Activated CD4-positive, alpha-beta T cell treated with anti-CD3 and anti-CD28 coated beads for 24 hours (primary cell): ENCODE results near the gene C17orf100.
"Not testable (repeated sequence)": the region's sequence is repeated elsewhere in the genome, so short reads cannot be mapped to it uniquely, and the experiment has no call there.

ENCODE experiments used
- DNase-seq, 2 donors: peaks; one replicate each; pipeline ENCODE4 v3.0.0-alpha.2; 2020; ENCODE audit warnings: low read depth in 2 of 2

Gene C17orf100

DNA sequence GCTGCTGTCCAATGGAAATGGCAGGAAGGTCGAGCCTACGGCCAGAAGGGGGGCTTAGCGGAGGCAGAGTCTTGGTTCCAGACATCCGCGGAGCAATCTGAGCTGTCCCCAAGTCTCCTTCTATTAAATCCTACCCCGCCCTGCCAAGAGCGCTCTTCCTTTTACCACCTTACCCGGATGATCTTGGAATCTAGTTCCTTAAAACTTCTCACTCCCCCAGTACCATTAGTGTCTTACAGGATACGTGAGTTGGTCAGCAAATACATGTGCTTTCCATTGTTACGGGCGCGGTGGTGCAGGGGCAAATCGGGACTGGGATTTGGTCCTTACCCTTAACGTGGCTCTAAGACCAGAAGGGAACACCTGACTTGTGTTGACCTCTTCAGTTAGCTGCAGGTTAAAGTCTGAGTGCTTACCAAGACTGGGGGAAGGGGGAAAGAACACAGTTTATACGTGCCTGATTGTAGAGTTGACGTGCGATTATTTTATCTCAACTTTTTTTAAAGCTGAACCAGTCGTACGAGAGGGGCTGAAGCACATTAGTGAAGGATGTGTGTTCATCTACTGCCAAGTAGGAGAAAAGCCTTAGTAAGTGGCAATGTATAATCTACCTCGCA, 10.2 kb upstream of the C17orf100 start:
- no peak for DNase-seq

DNA sequence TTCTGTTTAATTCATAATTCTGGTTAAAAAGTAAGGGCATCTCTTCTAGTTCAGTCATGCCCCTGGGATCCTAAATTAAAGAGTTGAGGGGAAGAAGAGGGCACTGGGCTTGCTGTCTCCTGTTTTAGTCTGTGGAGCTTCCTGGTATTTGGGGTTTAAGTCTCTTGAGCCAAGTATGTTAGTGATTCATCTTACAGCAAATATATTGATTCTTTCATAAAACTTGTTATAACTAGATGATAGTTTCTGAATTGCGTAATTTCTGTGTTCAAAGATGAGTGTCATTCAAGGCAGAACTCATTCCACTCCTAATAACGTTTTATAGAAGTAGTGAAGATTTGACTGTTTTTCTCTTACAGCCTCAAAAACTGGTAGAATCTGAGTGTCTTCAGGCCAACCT, 9.0 kb upstream of the C17orf100 start:
- DNase-seq = no peak

DNA sequence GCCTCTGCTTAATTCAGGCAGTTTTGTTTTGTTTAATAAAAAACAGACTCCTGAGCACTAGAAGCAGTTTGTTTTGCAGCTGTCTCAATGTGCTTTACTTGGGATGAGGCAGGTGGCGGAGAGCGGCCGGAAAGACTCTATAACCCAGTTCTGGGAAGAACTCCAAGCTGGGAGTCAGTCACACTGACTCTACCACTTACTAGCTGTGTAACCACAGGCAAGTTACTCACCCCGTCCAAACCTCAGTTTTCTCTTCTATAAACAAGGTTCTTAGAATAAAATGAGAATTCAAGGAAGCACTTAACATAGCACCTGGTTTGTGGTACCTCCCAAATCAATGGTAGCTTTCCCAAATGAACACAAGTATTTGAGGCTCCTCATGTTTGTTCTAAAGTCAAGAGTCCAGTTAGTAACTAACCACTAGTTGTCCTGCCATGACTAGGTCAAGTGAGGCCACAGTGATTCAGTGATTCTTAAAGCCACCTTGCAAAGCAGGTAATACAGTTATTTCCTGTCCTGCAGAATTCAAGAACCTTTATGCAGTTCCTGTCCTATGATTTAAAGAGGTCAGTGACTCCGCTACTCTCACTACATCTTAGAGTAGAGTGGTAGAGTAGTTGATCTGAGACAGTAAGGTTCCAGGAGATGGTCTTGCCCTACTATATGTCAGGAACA, 8.0 kb upstream of the C17orf100 start:
- DNase-seq = no peak

DNA sequence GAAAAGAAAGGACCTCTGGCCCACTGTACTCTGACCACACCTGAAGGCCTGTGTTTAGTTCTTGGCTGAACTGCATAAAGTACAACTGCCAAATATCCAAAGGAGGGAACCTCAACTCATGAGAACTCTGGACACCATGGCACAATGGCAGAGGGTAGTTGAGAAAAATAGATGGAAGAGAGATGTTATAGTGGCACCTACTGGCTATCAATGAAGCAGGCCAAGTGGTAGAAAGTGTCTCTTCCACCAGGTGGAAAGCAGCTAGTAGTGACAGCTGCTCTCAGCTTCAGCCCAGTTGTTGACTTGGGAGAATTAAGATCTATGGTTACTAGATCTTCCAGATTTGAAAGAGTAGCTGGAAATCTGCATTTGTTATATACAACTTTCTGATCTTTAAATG, 3.4 kb upstream of the C17orf100 start:
- no peak for DNase-seq

DNA sequence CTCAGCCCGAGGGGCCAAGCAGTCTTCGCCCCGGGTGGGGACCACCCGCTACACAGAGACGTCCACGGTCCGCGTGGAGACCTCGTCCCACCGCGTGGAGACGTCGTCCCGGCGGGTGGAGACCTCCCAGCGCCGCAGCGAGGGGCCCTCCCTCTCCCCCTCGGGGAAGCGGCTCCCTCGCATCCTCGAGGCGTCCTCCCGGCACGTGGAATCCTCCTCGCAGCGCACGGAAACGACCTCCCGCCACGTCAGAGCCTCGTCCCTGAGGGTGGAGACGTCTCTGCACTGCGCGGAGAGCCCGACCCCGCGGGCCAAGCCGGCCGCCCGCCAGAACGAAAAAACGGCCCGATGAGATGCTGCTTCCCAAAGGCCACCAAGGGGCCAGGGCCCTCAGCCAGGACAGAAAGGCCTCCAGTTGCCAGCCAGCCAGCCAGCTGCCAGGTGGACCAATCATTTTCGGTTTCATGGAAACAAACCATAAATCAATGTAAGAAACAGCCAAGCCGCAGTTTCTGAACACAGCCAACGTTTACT, 424 bp downstream of the C17orf100 start:
- no peak for DNase-seq

DNA sequence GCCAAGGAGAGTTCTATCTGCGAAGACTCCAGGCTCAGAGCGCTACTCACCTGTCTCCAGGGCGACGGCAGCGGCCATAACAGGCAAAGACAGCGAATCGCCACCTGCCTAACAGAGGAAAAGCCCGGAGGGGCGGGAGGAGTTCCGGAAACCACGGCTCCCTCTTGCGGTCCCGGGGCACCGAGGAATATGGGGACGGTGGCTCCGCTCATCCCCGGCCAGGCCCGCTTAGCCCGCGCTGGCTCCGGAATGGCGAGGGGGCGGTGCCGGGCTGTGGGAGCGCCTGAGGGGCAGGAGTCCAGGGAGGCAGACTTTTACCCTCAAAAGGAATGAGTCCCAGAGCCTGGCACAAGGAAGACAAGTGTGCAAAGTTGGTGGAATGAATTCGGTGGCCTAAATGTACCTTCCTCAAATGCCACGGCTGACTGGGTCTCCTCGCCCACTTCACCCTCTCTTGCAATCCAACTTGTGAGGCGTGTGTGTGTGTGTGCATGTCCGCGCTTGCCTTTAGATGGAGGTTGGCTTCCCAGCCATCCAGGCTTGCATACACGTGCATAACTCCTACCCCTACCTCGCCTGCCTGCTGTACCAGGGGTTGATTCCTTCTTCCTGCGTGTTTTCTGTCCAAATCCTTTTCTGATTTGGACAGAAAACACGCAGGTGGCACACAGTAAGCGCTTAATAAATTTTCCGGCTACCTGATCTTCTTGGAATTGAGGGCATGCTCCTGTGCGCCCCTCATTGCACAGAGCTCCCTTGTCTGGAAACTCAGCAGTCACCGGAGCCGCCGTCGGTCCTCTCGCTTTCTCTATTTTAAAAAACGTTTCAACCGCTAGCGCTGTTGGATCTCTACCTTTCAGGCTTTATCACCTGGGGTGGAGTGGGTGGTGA, 3.5 kb downstream of the C17orf100 start:
- no peak for DNase-seq

DNA sequence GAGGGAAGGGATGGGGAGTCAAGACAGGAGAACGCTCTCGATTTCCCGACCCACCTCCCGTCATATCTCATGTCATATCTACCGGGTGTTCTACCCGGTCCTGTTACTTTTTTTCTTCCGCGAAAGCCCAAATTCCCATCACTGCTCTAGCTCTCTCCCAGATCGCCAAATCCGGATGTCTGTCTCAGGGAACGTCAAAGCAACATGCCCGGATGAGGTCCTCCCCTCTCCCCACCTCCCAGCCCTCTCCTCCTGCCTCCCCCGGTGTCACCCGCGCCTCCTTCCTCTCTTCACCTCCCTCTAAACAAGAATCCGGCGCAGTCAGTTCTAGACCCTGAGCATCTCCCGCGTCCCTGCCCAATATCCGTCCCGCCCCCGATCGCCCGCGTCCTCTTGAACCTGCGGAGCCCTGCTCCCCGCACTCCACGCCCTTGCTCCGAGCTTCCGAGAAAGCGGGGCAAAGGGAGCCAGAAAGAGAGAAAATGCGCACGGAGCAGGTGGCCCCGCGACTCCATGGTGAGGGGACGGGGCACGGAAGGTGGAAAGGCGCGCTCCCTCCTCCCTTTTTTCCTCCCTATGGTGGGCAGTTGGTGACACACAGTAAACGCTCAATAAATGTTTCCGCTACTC, 4.3 kb downstream of the C17orf100 start:
- DNase-seq = not testable (repeated sequence)

DNA sequence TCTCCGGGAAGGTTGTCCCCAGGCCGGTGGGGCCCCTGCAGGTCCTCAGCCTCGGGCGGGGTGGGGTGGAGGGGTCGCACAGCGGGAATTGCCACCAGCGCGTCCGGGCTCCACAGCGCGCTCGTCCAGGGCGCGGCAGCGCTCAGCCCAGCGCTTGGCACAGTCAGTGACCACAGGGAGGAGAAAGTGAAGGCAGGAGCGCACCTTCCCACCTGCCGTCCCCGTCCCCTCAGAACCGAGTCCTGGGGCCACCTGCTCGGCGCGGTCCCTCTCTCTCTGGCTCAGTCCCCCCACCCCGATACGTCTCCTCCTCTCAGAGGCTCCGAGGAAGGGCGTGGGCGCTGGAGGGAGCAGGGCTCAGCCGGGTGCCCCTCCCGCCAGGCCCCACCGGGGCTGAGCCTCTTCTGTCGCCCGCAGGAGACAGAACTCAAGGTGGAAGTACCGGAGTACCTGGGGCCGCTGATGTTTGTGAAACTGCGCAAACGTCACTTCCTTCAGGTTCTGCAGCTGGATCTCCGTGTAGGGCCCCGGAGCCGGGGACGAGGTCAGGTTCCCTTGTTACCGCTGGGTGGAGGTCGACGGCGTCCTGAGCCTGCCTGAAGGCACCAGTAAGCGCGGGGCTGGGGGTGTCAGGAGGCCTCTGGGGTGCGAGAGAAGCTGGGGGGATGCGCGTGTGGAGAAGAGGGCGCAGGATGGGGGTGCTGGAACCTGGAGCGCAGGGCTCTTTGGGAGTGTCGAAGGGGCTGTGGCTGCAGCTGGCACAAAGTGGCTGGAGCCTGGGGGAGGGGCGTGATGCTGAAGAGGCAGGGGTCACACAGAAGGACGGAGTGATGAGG, 5.5 kb downstream of the C17orf100 start:
- DNase-seq = peak in 1 of 2 donors; percentile 45

DNA sequence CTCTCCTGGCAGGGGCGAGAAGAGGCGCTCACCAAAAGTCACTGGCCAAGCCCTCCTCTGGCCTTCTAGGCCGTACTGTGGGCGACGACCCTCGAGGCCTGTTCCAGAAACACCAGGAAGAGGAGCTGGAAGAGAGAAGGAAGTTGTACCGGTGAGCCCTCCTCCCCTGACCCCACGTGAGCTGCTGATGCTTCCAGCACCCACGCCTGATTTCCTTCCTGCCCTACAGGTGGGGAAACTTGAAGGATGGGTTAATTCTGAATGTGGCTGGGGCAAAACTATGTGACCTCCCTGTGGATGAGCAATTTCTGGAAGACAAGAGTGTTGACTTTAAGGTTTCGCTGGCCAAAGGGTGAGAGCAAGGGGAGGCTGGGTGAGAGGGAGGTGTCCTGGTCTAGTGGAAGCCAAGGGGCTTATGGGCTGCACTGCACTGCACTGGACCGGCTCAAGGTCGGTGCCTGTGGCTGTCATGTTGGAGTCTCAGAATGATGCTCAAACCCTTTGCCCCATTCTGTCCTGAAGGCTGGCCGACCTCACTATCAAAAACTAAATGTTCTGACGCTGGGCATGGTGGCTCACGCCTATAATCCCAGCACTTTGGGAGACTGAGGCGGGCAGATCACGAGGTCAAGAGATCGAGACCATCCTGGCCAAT, 6.2 kb downstream of the C17orf100 start:
- DNase-seq = no peak

DNA sequence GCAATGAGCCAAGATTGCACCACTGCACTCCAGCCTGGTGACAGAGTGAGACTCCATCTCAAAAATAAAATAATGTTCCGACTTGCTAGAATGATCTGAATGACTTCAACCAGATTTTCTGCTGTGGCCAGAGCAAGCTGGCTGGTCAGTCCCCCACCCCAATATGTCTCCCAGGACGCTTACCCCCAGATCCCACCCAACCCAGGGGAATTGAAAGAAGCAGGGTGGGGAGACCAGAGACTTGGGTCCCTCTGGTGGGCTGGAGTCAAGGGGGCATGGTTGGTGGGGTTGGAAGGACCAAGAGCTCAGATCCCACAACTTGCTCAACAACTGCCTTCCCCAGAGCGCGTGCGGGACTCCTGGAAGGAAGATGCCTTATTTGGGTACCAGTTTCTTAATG, 6.8 kb downstream of the C17orf100 start:
- DNase-seq = not testable (repeated sequence)

DNA sequence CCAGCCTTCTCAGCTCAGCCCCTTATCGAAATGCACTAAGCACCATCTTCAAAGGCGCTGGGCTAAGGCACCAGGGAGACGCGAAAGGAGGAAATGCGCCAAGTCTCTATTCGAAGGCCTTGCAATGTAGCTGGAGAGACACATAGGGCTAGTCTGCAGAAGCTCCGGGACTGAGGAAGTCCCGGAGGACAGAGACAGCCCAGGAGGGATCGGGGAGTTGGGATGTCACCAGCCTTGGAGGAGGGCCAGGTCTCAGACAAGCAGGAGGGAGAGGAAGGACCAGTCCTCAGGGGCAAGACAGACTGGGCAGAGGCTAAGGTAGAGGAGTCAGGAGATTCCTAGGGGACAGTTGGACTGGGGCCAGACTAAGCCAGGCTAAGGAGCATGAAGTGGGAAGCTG, 8.5 kb downstream of the C17orf100 start:
- DNase-seq = no peak

DNA sequence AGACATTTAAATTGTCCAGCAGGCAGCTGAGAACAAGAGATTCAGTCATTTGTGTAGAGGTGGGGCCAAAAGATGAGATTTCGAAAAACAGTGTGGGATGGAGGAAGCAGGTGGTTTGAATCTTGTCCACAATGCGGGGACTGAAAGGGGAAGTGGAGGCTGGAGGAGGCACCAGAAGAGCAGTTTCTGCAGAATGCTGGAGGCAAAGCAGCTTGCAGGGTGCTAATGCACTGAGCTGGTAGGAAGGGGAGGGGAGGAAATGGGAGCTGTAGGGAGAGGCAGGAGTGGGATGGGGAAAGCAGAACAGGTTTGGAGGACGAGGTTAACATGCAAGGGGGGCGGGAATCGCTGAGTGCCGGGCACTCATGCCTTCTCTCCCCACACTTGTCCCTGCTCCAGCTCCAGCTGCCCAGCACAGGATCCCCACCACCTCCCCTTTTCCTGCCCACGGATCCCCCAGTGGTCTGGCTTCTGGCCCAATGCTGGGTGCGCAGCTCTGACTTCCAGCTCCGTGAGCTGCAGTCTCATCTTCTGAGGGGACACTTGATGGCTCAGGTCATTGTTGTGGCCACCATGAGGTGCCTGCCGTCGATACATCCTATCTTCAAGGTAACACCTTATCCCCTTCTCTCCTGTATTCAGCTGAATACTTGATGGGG, 9.4 kb downstream of the C17orf100 start:
- no peak for DNase-seq

DNA sequence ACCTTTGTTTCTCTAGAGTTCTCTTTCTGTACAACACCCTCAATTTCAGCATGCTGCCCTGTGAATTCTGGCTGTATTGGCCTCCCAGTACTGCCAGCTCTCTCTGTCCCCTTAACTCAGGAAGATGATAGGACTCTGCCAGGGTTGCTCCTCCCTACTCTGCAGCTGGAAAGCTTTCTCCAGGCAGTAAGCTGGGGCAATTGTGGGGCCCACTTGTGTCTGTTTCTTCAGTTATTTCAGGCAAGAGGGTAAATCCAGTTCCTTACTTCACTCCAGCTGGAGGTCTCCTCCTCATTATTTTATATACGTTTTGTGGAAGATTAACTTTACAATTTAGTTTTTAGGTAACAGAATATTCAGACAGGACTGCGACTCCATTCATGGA, 9.9 kb downstream of the C17orf100 start:
- DNase-seq = no peak

DNA sequence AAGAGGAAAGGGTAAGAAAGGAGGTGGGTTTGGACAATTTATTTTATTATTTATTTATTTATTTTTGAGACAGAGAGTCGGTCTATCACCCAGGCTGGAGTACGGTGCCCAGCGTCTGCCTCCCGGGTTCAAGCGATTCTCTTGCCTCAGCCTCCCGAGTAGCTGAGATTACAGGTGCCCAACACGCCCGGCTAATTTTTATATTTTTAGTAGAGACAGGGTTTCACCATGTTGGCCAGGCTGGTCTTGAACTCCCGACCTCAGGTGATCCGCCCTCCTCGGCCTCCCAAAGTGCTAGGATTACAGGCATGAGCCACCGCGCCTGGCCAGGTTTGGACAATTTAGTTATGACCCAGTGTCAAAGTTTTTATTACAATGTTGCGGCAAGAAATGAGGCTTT, 11.6 kb downstream of the C17orf100 start:
- not testable (repeated sequence) for DNase-seq

DNA sequence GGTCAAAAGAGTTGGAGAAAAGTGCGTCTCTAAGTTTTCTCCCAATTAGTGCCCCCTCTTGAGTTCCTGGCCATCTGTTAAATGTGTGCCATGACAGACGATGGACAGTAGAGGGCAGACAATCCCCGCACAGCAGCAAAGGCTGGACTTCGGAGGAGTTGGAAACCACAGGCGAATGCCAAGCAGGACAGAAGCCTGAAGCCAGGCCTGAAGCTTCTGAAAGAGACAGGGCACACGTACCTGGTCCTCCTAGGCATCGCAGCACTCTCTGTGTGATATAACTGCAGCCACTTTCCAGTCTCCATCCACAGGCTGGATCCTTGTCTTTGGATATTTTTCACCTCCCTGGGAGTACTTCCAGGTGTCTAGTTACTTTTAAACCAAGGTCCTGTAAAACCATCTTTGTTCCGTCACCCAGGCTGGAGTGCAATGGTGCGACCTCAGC, 14.5 kb downstream of the C17orf100 start:
- peak in 1 of 2 donors; percentile 28 for DNase-seq

DNA sequence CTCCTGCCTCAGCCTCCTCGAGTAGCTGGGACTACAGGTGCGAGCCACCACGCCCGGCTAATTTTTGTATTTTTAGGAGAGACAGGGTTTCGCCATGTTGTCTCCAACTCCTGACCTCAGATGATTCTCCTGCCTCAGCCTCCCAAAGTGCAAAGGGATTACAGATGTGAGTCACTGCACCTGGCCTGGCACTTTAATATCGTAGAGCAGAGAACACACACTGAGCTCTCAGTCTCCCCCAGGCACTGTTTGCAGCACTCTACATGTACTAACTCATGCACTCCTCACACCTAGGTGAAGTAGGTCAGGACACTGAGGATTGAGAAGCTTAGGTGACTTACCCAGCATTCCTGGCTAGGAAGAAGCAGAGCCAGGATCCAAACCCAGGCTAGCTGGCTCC, 15.0 kb downstream of the C17orf100 start:
- no peak for DNase-seq

DNA sequence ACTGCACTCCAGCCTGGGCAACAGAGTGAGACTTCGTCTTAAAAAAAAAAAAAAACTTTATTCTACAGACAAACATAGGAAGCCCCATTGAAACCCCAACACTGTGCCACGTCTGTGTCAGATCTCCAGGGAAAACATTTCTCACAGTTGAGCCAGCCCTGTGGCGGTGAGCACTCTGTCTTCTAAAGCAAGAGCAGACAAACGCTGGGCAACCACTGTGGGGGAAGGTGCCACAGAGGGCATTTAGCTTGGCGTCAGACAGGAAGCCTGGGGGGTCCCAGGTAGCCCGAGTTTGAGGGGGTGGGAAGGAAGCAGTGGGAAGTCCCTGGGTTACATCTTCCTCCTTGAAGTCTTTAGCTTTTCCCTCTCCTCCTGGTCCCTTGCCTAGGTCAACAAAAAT, 16.0 kb downstream of the C17orf100 start:
- DNase-seq = no peak

DNA sequence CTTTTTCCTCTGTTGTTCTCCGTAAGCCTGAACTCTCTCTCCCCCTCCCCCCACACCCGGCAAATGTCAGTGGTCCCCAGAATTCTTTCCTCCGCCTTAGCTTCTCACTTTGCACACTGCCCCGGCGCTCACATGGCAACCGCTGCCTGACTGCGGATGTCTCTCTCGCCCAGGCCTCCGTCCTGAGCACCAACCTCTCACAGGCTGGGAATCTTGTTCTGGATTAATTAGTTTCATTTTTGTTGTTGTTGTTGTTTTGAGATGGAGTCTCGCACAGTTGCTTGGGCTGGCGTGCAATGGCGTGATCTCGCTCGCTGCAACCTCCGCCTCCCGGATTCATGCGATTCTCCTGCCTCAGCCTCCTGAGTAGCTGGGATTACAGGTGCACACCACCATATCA, 16.7 kb downstream of the C17orf100 start:
- no peak for DNase-seq

DNA sequence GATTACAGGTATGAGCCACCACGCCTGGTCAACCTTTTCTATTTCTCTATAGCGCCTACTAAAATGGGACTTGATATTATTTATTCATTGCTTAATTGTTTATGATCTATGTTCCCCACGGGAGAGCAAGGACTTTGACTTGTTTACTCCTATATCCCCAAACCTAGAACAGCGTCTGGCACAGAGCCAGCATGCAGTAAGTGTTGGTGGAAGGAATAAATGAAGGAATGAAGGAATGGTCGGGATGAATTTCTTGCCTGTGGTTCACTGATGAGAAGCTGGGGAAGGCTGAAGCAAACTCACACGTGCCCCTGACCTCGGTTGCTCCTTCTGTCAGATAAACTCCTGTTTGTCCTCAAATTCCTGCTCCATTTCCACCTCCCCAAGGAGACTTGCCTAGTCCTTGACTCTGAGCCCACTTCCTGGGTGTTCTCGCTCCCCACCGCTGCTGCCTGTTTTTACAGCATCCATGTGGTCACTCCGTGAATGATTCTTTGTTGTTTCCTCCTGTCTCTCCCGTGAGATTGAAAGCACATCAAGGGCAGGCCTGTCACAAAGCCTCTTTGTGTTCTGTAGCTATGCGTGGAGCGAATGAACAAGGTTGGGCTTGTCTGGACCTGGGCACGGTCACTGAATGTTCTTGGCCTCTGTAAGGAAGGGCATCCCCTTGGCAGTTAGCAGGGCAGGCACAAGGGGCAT, 17.3 kb downstream of the C17orf100 start:
- no peak for DNase-seq
